Activated naive CD4-positive, alpha-beta T cell treated with anti-CD3 and anti-CD28 coated beads, Interleukin-2, amount 10 ng/mL, durations not matched to agents 7 days and 5 days (primary cell): ENCODE data around the gene TRPV6.

Experiments
- CTCF ChIA-PET: fragments of 350-600 bp; sonication (Branson Sonifier 250); formaldehyde crosslinking; loops from one replicate; lab custom pipeline; 2021; ENCODE audit warnings: antibody characterized with exemption; lab: Charles Lee
- DNase-seq: peaks from one replicate; pipeline ENCODE4 v3.0.0-alpha.2; 2020
- H3K27ac Mint-ChIP-seq: one replicate; pipeline ENCODE4 v1.8.0; 2021; ENCODE audit warnings: mild to moderate bottlenecking, moderate library complexity, mixed read lengths
- H3K27me3 Mint-ChIP-seq: one replicate; pipeline ENCODE4 v1.8.0; 2021; ENCODE audit warnings: mild to moderate bottlenecking, mixed read lengths
- H3K36me3 Mint-ChIP-seq: one replicate; pipeline ENCODE4 v1.8.0; 2021; ENCODE audit warnings: mixed read lengths
- H3K4me1 Mint-ChIP-seq: one replicate; pipeline ENCODE4 v1.8.0; 2021; ENCODE audit warnings: mixed read lengths
- H3K4me3 Mint-ChIP-seq: one replicate; pipeline ENCODE4 v1.8.0; 2021; ENCODE audit warnings: mild to moderate bottlenecking, moderate library complexity, mixed read lengths
- H3K9me3 Mint-ChIP-seq: one replicate; pipeline ENCODE4 v1.8.0; 2021; ENCODE audit warnings: mixed read lengths

Gene TRPV6

DNA sequence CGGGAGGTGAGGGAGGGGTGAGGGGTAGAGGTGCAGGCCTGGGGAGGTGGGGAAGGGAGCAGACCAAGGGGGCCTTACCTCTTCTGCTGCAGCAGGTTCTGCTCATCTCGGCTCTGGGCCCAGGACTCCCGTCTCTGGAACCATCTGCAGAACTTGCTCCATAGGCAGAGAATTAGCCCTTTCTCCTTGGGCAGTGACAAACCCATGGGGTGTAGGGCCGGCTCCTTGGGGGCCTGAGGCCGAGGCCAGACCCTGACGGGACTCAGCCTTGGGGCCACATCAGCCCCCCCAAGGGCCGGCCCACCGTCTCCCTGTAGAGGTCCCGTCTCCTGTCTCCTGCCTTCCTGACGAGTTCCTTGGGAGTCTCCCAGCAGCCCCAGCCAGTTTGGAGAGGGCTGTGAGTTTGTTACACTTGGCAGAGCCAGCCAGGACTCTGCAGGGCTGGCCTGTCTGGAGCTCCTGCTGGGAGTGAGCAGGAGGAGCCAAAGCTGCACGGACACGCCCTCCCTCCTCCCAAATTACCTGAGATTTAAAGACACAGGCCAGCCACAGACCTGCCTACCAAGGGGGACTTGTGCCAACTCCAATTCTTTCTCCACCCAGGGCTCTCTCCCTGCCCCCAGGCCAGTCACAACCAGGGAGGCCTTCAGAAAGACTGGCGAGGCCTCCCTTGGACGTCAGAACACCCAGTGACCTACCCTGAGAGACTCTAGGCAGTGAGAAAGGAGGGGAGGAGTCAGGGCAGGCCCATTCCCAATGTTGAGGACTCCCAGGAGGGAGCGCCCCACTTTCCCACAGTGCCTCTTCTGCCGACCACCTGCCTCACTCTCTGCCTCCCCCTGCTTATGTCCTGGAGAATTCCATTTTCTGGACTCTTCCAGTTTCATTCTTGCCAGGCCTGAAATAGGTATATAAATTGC lies at the start of gene TRPV6:
TSS of gene TRPV6 (minus strand) at position 435 of the 920 bp plus-strand sequence.
- Mint-ChIP-seq H3K4me1 (no peaks in the 10 kb centered on the region), H3K36me3 (no peaks in the 10 kb centered on the region), H3K27me3 (peaks cover 17% of the 10 kb centered on the region), H3K9me3 (peaks cover under 1% of the 10 kb centered on the region), H3K27ac (no peak within 1 kb of the TSS), H3K4me3 (no peak within 1 kb of the TSS)
- no peak for DNase-seq
- CTCF ChIA-PET = no interaction called here

DNA sequence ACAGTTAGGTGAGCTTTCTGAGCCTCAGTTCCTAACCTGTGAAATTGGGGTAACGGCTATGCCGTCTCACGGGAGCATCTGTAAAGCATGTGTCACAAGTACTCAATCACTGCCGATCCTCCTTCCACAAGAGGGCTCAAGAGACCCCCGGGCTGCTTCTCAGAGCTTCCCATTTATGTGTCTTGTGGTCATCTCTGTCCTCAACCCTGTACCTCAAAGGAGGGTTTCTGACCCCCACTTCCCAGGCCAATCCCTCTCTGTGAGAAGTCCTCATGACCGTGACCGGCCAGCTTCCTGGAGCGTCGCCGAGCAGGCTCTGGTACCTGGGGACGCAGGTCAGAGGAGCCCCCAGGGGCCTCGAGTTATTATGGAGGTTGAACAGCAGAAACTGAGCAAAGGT lies 48.5 kb upstream of the TRPV6 start:
- peaks cover 10% of the 10 kb centered on the region for H3K27me3 Mint-ChIP-seq
- DNase-seq = no peak
- no peaks in the 10 kb centered on the region for H3K36me3 Mint-ChIP-seq
- no peak overlapping the region for H3K27ac Mint-ChIP-seq
- H3K4me1 Mint-ChIP-seq = no peaks in the 10 kb centered on the region
- CTCF ChIA-PET = no interaction called here
- no peak overlapping the region for H3K4me3 Mint-ChIP-seq
- H3K9me3 Mint-ChIP-seq = no peaks in the 10 kb centered on the region

DNA sequence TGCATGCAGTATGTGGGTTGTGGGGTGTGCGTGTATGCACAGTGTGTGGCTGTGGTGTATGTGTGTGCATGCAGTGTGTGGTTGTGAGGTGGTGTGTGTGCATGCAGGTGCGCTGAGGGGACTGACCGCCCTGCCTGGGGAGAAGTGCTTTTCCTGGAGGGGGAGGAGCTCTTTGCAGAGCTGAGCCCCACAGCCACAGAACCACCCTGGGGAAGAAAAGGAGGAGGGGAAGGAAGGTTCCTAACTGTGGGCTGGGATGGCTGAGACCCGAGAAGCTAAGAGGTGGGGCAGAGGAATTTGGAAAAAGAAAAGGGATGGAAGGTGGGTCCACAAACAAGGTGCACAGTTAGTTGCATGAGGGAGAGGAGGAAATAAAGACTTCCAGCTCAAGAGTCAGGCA lies 48.1 kb upstream of the TRPV6 start, which contains the start of gene TRPV5:
TSS of gene TRPV5 (minus strand) at position 123 of the 400 bp plus-strand sequence. CDS start 287 bp downstream, outside the sequence.
- CTCF ChIA-PET = no interaction called here
- no peaks in the 10 kb centered on the region for H3K9me3 Mint-ChIP-seq
- peaks cover 10% of the 10 kb centered on the region for H3K27me3 Mint-ChIP-seq
- no peak for DNase-seq
- H3K36me3 Mint-ChIP-seq = no peaks in the 10 kb centered on the region
- H3K27ac Mint-ChIP-seq = peak within 1 kb of the TSS; percentile 22
- H3K4me1 Mint-ChIP-seq = no peaks in the 10 kb centered on the region
- H3K4me3 Mint-ChIP-seq = no peak within 1 kb of the TSS

DNA sequence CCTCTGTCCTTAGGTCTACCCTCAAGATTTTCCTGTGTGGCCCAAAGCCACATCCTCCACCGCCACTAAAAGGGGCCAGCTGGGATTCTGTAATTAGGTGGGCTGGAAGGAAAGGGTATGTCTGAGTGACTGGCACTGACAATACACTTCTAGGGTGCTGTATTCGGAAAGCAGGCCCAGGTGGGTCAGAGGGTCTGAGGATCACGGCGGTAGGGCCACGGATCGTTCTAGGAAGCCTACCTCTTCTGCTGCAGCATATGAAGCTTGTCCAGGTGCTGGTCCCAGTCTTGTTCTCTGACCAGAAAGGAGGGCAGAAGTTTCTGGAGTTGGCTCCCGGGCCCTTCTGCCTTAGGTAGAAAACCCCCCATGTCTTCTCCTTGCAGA lies 47.5 kb upstream of the TRPV6 start:
- Mint-ChIP-seq H3K27me3 (peaks cover 10% of the 10 kb centered on the region), H3K9me3 (no peaks in the 10 kb centered on the region), H3K36me3 (no peaks in the 10 kb centered on the region), H3K27ac (no peak overlapping the region), H3K4me1 (no peaks in the 10 kb centered on the region), H3K4me3 (no peak overlapping the region)
- CTCF ChIA-PET = no interaction called here
- DNase-seq = no peak

DNA sequence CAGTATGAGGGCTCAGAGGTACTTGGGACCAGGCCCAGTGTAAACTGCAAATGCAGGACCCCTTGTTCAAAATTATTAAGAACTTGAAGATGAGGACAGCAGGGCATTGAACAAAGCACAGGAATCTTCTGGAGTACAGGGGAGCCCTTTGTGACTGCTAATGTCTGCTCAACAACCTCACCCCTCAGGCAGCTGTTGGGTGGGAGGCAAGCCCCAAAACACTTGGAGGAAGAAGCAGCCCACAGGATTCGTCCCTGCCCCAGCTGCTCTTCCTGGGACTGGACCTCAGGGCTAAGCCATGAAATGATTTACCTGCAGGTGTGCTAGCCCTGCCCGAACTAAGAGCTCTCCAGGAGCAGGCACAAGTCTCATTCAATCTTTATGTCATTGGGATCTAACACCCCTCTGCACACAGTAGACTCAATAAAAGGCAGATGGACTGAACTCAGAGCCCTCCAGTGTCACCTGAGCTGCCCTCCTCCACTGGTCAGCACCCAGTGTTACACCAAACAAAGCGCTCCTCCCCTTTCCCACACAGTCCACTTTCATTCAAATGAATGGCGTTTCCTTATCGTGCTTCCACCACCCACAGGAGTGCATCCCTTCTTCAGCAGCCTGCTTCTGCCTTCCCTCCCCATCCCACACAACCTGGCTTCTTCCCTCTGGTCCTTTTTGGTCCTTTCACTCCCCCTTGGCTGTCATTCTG lies 47.0 kb upstream of the TRPV6 start:
- no peak overlapping the region for H3K4me3 Mint-ChIP-seq
- no peaks in the 10 kb centered on the region for H3K4me1 Mint-ChIP-seq
- no peak for DNase-seq
- H3K9me3 Mint-ChIP-seq = no peaks in the 10 kb centered on the region
- peaks cover 10% of the 10 kb centered on the region for H3K27me3 Mint-ChIP-seq
- no peaks in the 10 kb centered on the region for H3K36me3 Mint-ChIP-seq
- H3K27ac Mint-ChIP-seq = no peak overlapping the region
- CTCF ChIA-PET = no interaction called here

DNA sequence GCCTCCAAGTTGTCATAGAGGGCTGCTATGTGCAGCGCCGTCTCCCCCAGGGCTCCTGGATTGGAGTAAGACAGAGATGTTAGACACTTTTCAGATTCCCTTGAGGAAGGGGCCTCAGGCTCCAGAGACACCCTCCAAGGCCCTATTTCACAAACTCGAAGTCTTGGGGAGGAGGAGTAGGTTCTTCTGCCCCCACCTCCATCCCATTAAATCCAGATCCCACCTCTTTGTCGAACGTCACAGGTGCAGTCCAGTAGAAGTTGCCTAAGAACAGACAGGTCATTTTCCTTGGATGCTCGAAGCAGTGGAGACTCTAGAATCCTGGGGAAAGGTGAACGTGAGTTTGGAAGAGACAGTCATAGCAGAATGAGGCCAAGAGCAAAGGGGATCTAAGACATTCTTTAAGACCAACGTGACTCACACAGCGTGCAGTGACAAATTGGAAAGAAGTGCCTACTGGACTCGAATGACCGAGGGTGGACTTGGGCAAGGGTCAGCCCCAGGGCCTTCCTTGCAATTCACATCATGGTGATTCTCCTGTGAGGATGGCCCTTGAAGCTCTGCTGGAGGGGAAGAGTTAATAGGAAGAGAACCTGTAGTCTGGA lies 44.7 kb upstream of the TRPV6 start:
- no peaks in the 10 kb centered on the region for H3K36me3 Mint-ChIP-seq
- no peaks in the 10 kb centered on the region for H3K9me3 Mint-ChIP-seq
- no peak overlapping the region for H3K27ac Mint-ChIP-seq
- DNase-seq = no peak
- no peak overlapping the region for H3K4me3 Mint-ChIP-seq
- CTCF ChIA-PET = no interaction called here
- no peaks in the 10 kb centered on the region for H3K4me1 Mint-ChIP-seq
- H3K27me3 Mint-ChIP-seq = peaks cover 14% of the 10 kb centered on the region

DNA sequence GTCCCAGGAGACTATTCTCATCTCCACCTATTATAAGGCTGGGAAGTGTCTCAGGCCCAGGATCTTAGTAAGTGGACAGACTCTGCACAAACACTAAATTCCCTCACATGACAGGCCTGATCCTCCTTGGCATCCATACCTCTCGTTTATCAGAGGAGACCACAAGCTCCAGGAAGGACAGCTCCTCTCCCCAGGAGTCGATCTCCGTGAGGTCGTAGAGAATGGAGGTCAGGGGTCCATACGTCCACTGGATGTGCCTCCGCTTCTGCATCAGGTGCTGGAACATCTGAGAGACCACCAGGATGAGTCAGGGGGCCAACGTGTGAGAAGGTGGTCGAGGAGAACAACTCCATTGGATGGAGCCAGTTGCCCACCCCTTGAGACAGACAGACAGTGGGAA lies 42.4 kb upstream of the TRPV6 start:
- peaks cover 6% of the 10 kb centered on the region for H3K27me3 Mint-ChIP-seq
- H3K36me3 Mint-ChIP-seq = no peaks in the 10 kb centered on the region
- CTCF ChIA-PET = no interaction called here
- no peak for DNase-seq
- H3K4me1 Mint-ChIP-seq = no peaks in the 10 kb centered on the region
- H3K27ac Mint-ChIP-seq = no peak overlapping the region
- H3K9me3 Mint-ChIP-seq = no peaks in the 10 kb centered on the region
- H3K4me3 Mint-ChIP-seq = no peak overlapping the region

DNA sequence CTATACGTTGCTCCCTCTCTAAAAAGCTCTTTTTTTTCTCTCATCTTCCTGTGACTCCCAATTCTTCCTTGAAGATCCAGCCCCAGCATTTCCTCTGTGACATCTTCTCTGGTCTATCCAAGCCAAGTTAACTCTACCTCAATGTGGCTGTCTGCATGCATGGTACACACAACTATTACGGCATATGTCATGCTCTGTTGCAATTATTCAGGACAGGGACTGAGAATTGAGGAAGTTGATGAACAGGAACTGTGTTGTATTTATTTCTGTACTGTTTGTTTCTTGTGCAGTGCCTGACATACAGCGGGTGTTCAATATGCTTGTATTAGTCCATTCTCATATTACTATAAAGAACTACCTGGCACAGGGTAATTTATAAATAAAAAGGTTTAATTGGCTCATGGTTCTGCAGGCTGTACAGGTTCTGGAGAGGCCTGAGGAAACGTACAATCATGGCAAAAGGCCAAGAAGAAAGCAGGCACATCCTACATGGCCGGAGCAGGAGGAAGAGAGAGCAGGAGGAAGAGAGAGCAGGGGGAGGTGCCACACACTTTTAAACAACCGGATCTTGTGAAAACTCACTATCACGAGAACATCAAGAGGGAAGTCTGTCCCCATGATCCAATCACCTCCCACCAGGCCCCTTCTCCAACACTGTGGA lies 41.7 kb upstream of the TRPV6 start:
- Mint-ChIP-seq H3K4me3 (no peak overlapping the region), H3K27ac (no peak overlapping the region)
- CTCF ChIA-PET = no interaction called here

DNA sequence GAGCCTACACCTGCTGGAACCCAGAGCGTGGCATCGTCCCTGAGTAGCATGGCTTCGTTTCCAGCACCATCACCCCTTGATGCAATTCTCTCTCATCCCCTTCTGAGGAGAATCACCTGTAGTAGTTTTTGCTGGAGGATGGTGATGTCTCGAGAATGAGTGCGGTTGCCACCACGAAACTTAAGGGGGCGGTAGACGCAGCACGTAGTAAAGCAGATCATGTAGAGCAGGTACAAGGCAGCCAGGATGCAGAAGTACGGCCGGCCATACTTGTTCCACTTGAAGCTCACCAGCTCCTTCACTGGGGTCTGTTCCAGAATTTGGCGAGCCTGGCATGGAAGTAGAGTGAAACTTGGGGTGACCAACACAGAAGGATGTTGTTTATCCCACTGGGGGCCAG lies 39.9 kb upstream of the TRPV6 start:
- DNase-seq = peak; percentile 26
- Mint-ChIP-seq H3K27ac (no peak overlapping the region), H3K9me3 (no peaks in the 10 kb centered on the region), H3K27me3 (peaks cover 9% of the 10 kb centered on the region), H3K4me1 (no peaks in the 10 kb centered on the region), H3K36me3 (no peaks in the 10 kb centered on the region), H3K4me3 (no peak overlapping the region)
- CTCF ChIA-PET = interaction anchor here (1.1 kb wide), 1 partner anchor 27 kb away, joined by 3 read pairs; no protein-coding TSS in a partner anchor

More for the DNA sequence above, 41.7 kb upstream of the TRPV6 start:
- no peaks in the 10 kb centered on the region for H3K4me1 Mint-ChIP-seq
- no peak for DNase-seq
- no peaks in the 10 kb centered on the region for H3K36me3 Mint-ChIP-seq
- H3K9me3 Mint-ChIP-seq = no peaks in the 10 kb centered on the region
- H3K27me3 Mint-ChIP-seq = peaks cover 6% of the 10 kb centered on the region

DNA sequence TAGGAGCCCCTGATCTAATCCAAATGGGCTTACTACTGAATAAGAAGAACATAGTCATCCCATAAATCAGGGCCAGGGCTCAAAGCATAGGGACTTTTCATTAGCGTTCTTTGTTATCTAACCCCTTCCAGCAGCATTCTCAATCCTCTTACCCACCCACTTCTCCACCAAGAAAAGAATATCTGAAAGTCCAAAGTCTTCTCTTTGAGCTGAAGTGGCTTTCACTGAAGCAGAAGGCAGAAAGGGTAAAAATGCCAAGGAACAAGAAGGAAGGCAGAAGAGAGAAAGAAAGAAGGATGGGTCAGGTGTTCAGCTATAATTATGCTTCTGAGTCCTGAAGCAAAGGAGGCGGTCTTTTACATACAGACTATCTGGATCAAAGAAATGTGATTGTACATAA lies 37.8 kb upstream of the TRPV6 start:
- no peak for DNase-seq
- H3K9me3 Mint-ChIP-seq = no peaks in the 10 kb centered on the region
- H3K4me1 Mint-ChIP-seq = no peaks in the 10 kb centered on the region
- CTCF ChIA-PET = no interaction called here
- H3K4me3 Mint-ChIP-seq = no peak overlapping the region
- peaks cover 19% of the 10 kb centered on the region for H3K27me3 Mint-ChIP-seq
- H3K27ac Mint-ChIP-seq = no peak overlapping the region
- no peaks in the 10 kb centered on the region for H3K36me3 Mint-ChIP-seq

DNA sequence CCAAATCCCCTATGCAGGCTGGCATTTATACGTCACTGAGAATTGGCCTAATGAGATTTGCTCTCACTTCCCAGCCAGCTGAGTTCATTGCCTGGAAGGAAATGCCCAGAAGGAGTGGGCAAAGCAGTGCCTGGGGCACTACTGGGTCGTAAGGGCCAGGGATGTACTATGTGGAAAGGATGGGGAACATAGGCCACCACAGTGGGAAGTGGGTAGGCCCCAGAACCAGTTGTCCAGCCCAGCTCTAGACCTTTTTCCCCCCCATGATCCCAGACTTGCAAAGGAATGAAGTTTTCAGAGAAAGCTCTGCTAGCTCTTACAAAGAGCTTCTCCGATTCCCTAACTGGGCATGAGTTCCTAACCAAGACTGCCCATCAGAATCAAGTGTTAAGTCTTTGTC lies 34.1 kb upstream of the TRPV6 start:
- Mint-ChIP-seq H3K4me1 (no peaks in the 10 kb centered on the region), H3K27ac (no peak overlapping the region), H3K4me3 (no peak overlapping the region), H3K36me3 (no peaks in the 10 kb centered on the region), H3K27me3 (peaks cover 26% of the 10 kb centered on the region), H3K9me3 (no peaks in the 10 kb centered on the region)
- CTCF ChIA-PET = no interaction called here
- DNase-seq = no peak

DNA sequence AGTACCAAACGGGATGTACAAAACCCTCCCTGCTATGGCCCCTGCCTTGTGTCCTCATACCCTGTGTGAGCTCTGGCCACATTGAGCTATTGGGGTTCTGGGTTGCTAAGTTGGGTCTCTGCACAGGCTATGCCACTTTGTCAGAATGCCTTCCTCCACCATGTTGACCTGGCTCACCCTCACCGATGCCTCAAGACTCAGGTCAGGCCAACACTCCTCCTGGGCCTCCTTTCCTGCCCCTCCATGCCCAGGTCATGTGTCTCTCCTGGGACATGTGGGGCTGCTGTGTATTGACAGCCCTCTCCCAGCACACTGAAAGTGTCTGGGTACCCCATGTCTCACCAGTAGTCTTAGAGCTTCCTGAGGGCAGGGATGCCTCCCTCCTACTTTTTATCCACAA lies 33.4 kb upstream of the TRPV6 start:
- no peaks in the 10 kb centered on the region for H3K9me3 Mint-ChIP-seq
- H3K27me3 Mint-ChIP-seq = peaks cover 30% of the 10 kb centered on the region
- no peak overlapping the region for H3K4me3 Mint-ChIP-seq
- H3K27ac Mint-ChIP-seq = no peak overlapping the region
- no peaks in the 10 kb centered on the region for H3K36me3 Mint-ChIP-seq
- DNase-seq = no peak
- CTCF ChIA-PET = no interaction called here
- no peaks in the 10 kb centered on the region for H3K4me1 Mint-ChIP-seq

DNA sequence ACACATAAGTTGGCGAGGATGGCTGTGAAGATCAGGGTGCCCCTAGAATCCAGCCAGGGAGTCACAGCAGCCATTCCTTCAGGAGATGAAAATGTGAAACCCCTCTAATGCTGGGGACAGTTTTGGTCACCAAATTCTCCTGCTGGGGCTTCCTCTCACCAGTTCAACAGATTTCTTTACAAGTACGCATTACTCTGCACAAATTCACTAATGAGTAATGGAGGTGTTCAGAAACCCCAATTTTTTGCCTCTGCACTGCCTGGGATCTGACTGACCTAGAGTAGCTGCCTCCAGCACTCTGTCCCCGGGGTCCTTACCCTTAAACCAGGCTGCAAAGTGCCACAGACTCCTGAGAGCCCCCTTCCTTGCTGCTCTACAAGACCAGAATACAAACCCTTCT lies 31.9 kb upstream of the TRPV6 start:
- Mint-ChIP-seq H3K27me3 (peaks cover 36% of the 10 kb centered on the region), H3K36me3 (no peaks in the 10 kb centered on the region), H3K27ac (no peak overlapping the region), H3K4me3 (no peak overlapping the region), H3K9me3 (no peaks in the 10 kb centered on the region), H3K4me1 (no peaks in the 10 kb centered on the region)
- CTCF ChIA-PET = no interaction called here
- DNase-seq = no peak

DNA sequence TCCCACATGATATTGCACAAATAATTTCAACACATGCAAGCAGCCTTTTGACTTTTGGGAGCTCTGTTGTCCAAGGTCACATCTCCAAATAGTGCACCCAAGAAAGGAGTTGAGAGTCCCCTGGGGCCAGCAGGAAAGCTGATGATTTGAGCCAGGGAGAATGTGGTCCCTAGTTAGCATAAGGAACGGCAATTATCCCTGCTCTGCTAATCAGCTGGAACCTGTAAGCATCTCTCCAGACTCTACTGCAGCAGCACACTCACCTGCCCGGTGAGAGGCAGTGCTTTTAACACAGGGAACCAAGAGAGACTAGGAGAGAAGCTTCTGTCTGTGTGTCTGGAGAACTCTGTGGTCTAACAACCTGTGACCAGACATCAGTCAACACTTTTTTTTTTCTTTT lies 31.0 kb upstream of the TRPV6 start:
- Mint-ChIP-seq H3K36me3 (no peaks in the 10 kb centered on the region), H3K27me3 (peaks cover 38% of the 10 kb centered on the region), H3K27ac (no peak overlapping the region), H3K4me1 (no peaks in the 10 kb centered on the region), H3K4me3 (no peak overlapping the region), H3K9me3 (no peaks in the 10 kb centered on the region)
- no peak for DNase-seq
- CTCF ChIA-PET = interaction anchor here (0.7 kb wide), 1 partner anchor 85 kb away, joined by 3 read pairs; no protein-coding TSS in a partner anchor
